GM12874 (cell line): ENCODE measurements around the gene IL7R.

Source experiments
- CTCF ChIP-seq: IDR thresholded peaks from 2 replicates; pipeline ENCODE4 v1.5.1; 2011; ENCODE audit warnings: low read depth, mild to moderate bottlenecking, control low read depth, low read length, moderate library complexity; ENCODE audit not compliant: insufficient read depth

Gene IL7R

GRCh38 chr5:35856765-35857351 lies at the start of gene IL7R:
Gene IL7R (plus strand): TSS chr5:35856891. CDS start chr5:35856978, 87 bp downstream.
- no peak for TF ChIP-seq CTCF

GRCh38 chr5:35810601-35811000 lies 46.1 kb upstream of the IL7R start:
- TF ChIP-seq CTCF, result no peak

GRCh38 chr5:35811108-35811741 lies 45.5 kb upstream of the IL7R start:
- no peak for TF ChIP-seq CTCF

- TF ChIP-seq CTCF, result no peak
Measured at GRCh38 chr5:35813521-35813920, 43.2 kb upstream of the IL7R start.

- TF ChIP-seq CTCF, result peak; percentile 69
Measured at GRCh38 chr5:35815089-35815936, 41.4 kb upstream of the IL7R start.

GRCh38 chr5:35816881-35817521 lies 39.7 kb upstream of the IL7R start:
- no peak for TF ChIP-seq CTCF

GRCh38 chr5:35819026-35819425 lies 37.7 kb upstream of the IL7R start:
- no peak for TF ChIP-seq CTCF
